Astrocyte of the cerebellum (primary cell): ENCODE measurements around the gene TTC28.

Experiments
- DNase-seq: peaks from one replicate; pipeline ENCODE4 v3.0.0-alpha.2; 2011; ENCODE audit warnings: low read depth
- H3K4me3 ChIP-seq: 2 replicates; pipeline ENCODE4 v1.5.1; 2011; ENCODE audit warnings: mild to moderate bottlenecking, low read depth, low read length, moderate library complexity
- in situ Hi-C: cut with HindIII; loops from 2 replicates; pipeline ENCODE4 v1.10.0; 2017; ENCODE audit warnings: low sequenced_read_pairs
- TF ChIP-seq, protein P1 (sequence below): IDR thresholded peaks from 2 replicates; pipeline ENCODE4 v1.5.1; 2012; ENCODE audit warnings: low read length, low read depth, moderate library complexity, mild to moderate bottlenecking; ENCODE audit errors: missing control alignments

Gene TTC28

GRCh38 chr22:28260619-28261018 is 419.0 kb downstream of the TTC28 start:
- DNase-seq = no peak
- H3K4me3 ChIP-seq = no peak overlapping the region
- in situ Hi-C loops = no loop called here
- TF ChIP-seq, protein P1, sequence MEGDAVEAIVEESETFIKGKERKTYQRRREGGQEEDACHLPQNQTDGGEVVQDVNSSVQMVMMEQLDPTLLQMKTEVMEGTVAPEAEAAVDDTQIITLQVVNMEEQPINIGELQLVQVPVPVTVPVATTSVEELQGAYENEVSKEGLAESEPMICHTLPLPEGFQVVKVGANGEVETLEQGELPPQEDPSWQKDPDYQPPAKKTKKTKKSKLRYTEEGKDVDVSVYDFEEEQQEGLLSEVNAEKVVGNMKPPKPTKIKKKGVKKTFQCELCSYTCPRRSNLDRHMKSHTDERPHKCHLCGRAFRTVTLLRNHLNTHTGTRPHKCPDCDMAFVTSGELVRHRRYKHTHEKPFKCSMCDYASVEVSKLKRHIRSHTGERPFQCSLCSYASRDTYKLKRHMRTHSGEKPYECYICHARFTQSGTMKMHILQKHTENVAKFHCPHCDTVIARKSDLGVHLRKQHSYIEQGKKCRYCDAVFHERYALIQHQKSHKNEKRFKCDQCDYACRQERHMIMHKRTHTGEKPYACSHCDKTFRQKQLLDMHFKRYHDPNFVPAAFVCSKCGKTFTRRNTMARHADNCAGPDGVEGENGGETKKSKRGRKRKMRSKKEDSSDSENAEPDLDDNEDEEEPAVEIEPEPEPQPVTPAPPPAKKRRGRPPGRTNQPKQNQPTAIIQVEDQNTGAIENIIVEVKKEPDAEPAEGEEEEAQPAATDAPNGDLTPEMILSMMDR = no peak

- DNase-seq = no peak
- TF ChIP-seq, protein P1 = no peak
- no peak overlapping the region for H3K4me3 ChIP-seq
- in situ Hi-C loops = no loop called here
Observed at GRCh38 chr22:28259774-28260312, 419.8 kb downstream of the TTC28 start.

DNA sequence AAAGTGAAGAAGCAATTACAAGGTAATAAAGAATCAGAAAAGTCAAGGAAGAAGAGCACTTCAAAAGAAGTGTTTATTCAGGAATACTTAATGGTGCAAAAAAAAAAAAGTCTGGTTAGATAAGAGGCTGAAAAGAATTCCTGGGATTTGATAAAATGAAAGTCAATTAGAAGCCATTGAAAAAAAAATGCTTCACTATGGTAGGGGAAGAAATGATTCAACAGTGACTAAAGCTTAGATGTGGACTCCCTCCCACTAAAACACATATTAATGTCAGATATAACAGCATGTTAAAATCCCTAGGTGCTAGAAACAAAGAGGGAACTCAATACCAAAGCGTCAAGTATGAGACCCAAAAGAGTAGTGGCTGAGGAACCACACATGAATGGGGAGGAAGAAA is 425.2 kb downstream of the TTC28 start:
- TF ChIP-seq, protein P1 = no peak
- H3K4me3 ChIP-seq = no peak overlapping the region
- in situ Hi-C loops = no loop called here
- no peak for DNase-seq

GRCh38 chr22:28252539-28252938 is 427.1 kb downstream of the TTC28 start:
- TF ChIP-seq, protein P1 = no peak
- in situ Hi-C loops = no loop called here
- H3K4me3 ChIP-seq = no peak overlapping the region
- no peak for DNase-seq

DNA sequence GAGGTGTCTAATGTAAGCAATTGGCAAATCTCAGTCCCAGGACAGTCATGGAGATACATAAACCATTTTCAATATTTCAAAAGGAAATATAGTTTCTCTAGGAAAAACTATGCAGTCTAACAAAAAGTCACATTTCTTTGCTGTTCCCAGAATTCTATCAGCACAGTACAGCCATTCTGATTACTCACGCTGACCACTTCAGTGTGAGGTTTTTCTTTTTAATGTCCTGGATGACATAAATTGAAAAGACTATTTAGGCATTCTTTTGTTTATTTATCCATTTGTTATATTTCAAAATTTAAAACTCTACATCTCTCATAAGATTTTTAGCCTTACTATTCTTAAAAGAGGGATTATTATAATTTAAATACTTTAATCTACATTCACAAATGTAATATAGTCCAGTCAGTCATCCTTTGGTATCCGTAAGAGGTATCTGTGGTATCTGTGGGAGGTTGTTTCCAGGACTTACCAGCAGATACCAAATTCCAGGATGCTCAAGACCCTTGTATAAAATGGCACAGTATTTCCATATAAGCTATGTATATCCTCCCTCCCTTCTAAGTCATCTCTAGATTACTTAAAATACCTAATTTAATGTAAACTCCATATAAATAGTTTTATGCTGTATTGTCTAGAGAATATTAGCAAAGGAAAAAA is 429.5 kb downstream of the TTC28 start:
- TF ChIP-seq, protein P1 = no peak
- H3K4me3 ChIP-seq = no peak overlapping the region

DNA sequence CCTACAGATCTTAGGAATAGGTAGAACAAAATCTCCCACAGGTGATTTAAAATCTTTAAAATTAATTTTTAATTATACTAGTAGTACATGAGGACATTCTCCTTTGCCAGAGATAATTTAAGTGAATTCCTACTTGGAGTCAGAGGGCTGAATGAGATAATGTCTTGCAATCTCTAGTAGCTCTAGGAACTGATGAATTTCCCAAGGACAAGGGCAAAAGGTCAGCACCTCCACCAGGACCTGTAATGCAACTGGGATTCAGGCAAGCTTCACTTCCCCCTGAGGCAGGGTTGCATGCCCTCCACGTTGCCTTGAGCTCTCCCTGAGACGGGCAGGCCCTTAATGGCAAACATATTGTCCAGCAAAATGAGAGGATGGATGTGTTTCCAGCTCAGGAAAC is 430.2 kb downstream of the TTC28 start:
- no peak overlapping the region for H3K4me3 ChIP-seq
- TF ChIP-seq, protein P1 = no peak
- no peak for DNase-seq
- in situ Hi-C loops = loop anchor here (10.0 kb wide), 2 partner anchors 75 to 185 kb away; no protein-coding TSS in a partner anchor

More for the DNA sequence above, 429.5 kb downstream of the TTC28 start:
- in situ Hi-C loops = no loop called here
- no peak for DNase-seq
